ENCODE measurements around the gene ZCRB1.

GRCh38 chr12:42325326-42325652 lies 605 bp downstream of the ZCRB1 start:
- TF ChIP-seq CREB1 (IDR thresholded peaks at IDR 0.05; ENCODE audit: low read depth) = no peak
- TF ChIP-seq USF1 (IDR thresholded peaks at IDR 0.05) = no peak
- TF ChIP-seq TEAD4 (IDR thresholded peaks at IDR 0.05) = no peak
- TF ChIP-seq EGR1 (IDR thresholded peaks at IDR 0.05) = no peak
- no peak for TF ChIP-seq MAX (IDR thresholded peaks at IDR 0.05)
- TF ChIP-seq YY1 (IDR thresholded peaks at IDR 0.05; ENCODE audit: low read depth) = no peak
- no peak for TF ChIP-seq NFIC (IDR thresholded peaks at IDR 0.05)
- TF ChIP-seq TCF12 (IDR thresholded peaks at IDR 0.05; ENCODE audit: low read depth) = no peak
- TF ChIP-seq FOXM1 (IDR thresholded peaks at IDR 0.05; ENCODE audit: borderline replicate concordance, low read depth) = no peak
- no peak for TF ChIP-seq CEBPB (IDR thresholded peaks at IDR 0.05)

All from Ishikawa (cell line).